C4-2B (cell line): ENCODE measurements around the gene PAK4.

ENCODE experiments used
- H3K27ac ChIP-seq: fragments of 450-650 bp; 2 replicates; pipeline ENCODE4 v1.5.1; 2017
- ZFX ChIP-seq: fragments of 450-650 bp; IDR thresholded peaks from 2 replicates; pipeline ENCODE4 v1.6.1; 2017
- TF ChIP-seq, protein P1 (sequence below): fragments of 450-650 bp; conservative IDR thresholded peaks from 2 replicates; pipeline ENCODE4 v1.5.1; 2017; ENCODE audit warnings: mild to moderate bottlenecking

Gene PAK4

GRCh38 chr19:39168258-39169142, 42.9 kb downstream of the PAK4 start:
- peak overlapping the region; percentile 96 for H3K27ac ChIP-seq
- no peak for TF ChIP-seq ZFX
- TF ChIP-seq, protein P1, sequence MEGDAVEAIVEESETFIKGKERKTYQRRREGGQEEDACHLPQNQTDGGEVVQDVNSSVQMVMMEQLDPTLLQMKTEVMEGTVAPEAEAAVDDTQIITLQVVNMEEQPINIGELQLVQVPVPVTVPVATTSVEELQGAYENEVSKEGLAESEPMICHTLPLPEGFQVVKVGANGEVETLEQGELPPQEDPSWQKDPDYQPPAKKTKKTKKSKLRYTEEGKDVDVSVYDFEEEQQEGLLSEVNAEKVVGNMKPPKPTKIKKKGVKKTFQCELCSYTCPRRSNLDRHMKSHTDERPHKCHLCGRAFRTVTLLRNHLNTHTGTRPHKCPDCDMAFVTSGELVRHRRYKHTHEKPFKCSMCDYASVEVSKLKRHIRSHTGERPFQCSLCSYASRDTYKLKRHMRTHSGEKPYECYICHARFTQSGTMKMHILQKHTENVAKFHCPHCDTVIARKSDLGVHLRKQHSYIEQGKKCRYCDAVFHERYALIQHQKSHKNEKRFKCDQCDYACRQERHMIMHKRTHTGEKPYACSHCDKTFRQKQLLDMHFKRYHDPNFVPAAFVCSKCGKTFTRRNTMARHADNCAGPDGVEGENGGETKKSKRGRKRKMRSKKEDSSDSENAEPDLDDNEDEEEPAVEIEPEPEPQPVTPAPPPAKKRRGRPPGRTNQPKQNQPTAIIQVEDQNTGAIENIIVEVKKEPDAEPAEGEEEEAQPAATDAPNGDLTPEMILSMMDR, result no peak

DNA sequence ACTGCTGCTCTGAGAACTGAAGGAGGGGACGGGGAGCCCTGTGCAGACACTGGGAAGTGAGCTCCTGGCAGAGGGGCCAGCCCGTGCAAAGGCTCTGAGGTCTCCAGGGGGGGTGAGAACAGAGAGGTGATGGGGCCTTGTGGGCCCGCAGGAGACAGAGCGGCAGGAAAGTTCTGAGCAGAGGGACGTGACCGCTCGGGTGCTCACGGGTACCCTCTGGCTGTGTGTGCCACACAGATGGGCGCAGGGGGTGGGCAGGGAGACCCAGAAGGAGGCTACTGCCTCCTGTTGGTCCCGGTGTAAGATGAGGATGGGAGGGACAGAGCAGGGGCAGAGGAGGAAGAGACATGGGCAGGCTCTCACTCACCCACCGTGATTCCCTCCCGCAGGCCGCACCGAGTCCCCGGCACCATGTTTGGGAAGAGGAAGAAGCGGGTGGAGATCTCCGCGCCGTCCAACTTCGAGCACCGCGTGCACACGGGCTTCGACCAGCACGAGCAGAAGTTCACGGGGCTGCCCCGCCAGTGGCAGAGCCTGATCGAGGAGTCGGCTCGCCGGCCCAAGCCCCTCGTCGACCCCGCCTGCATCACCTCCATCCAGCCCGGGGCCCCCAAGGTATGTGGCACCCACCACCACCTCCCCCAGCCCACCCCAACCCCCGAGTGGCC, 43.7 kb downstream of the PAK4 start:
- TF ChIP-seq, protein P1, result no peak
- TF ChIP-seq ZFX, result no peak
- peak overlapping the region; percentile 96 for H3K27ac ChIP-seq

- TF ChIP-seq, protein P1, result no peak
- TF ChIP-seq ZFX, result no peak
- H3K27ac ChIP-seq, result no peak overlapping the region
Measured at GRCh38 chr19:39170386-39171231, 45.0 kb downstream of the PAK4 start.

DNA sequence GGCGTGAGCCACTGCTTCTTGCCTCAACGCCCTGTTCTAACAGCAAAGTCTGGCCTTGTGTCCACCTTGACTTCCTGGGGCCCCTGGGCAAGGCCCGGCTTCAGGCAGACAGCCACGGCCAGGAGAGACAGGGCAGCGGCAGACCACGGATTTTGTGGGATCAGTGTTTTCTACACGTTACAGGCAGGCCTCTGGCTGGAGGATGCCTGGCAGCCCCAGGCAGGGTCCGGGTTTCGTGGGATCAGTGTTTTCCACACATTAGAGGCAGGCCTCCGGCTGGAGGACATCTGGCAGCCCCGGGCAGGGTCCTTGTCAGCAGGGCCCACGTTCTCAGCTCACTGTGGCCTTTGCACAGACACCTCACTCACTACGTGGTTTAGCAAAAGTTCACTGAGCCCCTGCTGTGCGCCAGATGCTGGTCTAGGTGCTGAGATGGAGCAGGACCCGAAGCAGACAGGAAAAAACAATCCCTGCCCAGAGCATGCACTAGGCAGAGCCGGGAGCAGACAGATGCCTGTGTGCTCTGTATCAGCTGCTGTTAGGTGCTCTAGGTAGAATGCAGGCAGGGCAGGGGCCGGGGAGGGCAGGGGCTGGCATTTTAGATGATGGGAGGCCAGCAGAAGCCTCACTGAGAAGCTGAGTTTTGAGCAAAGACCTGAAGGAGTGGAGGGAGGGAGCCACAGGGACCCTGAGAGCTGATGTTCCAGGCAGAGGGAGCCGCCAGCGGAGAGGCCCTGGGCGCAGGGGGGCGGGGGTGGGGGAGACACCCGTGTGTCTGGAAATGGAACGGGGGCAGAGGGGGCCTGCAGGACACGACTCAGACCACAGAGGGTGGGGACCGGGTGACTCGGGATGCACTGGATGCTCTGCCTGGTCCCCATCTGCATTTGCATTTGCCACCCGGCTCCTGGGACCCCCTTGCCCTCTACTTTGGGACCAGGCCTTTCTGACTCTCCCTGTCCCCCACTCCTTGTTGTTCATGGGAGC, 46.2 kb downstream of the PAK4 start:
- TF ChIP-seq, protein P1, result no peak
- TF ChIP-seq ZFX, result no peak
- no peak overlapping the region for H3K27ac ChIP-seq

- TF ChIP-seq, protein P1, result no peak
- TF ChIP-seq ZFX, result no peak
- no peak overlapping the region for H3K27ac ChIP-seq
Measured at GRCh38 chr19:39172700-39173501, 47.3 kb downstream of the PAK4 start.

DNA sequence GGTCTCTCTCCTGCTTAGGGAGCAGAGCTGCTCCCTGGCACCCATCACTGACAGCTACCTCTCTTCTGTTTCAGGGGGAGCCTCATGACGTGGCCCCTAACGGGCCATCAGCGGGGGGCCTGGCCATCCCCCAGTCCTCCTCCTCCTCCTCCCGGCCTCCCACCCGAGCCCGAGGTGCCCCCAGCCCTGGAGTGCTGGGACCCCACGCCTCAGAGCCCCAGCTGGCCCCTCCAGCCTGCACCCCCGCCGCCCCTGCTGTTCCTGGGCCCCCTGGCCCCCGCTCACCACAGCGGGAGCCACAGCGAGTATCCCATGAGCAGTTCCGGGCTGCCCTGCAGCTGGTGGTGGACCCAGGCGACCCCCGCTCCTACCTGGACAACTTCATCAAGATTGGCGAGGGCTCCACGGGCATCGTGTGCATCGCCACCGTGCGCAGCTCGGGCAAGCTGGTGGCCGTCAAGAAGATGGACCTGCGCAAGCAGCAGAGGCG, 48.0 kb downstream of the PAK4 start:
- no peak overlapping the region for H3K27ac ChIP-seq
- TF ChIP-seq ZFX, result no peak
- TF ChIP-seq, protein P1, result no peak
